DMS79 (cell line): ENCODE measurements around the gene C14orf132.

Experiments
- DNase-seq: peaks from one replicate; lab custom pipeline; 2025; lab: John Stamatoyannopoulos, UW

The C14orf132 gene

DNA sequence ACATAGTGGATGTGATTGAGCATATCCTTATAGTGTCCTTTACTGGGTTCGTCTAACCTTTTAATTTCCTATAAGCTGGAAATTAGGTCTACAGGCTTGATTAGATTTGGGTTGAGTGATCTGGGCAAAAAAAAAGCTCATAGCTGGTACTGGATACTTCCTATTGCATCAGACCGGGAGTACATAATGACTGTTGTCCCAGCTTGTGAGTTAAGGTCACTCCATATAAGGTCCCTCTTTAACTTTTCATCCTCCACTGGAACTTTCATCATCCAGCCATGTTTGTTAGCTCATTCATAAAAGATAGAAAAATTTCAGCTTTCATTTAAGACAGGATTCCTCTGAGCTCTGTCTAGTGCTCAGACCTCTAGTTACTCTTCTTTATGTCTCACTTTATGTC, 80.8 kb downstream of the C14orf132 start:
- DNase-seq: no peak

DNA sequence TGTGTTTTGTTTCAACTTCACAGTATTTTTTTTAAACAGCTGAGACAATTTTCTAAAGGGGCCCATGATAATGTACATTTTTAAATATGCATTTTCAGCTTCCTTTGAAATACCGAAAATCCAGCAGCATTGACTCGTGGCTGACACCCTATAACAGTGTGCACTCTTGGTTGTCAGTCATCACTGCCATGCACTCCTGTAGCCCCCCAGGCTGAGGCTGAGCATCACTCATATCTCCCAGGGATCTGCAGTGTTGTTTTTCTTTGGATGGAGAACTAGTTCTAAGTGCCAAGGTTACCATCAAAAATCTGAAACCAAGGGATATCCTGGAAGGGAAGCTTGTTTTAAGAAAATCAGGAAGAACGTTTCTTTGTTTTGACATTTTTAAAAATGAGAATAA, 81.2 kb downstream of the C14orf132 start:
- DNase-seq: no peak

DNA sequence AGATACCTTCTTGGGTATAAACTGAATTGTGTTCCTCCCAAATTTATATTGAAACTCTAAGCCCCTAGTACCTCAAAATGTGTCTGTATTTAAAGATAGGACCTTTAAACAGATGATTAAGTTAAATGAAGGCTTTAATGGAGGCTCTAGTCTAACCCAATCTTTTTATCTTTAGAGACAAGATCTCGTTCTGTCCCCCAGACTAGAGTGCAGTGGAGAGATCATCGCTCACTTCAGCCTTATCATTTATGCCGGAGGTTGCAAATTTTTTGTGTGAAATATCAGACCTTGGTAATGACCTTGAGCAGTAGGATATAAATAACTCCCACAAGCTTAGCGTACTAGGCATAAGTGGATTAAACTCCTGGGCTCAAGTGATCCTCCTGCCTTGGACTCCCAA, 81.8 kb downstream of the C14orf132 start:
- no peak for DNase-seq

DNA sequence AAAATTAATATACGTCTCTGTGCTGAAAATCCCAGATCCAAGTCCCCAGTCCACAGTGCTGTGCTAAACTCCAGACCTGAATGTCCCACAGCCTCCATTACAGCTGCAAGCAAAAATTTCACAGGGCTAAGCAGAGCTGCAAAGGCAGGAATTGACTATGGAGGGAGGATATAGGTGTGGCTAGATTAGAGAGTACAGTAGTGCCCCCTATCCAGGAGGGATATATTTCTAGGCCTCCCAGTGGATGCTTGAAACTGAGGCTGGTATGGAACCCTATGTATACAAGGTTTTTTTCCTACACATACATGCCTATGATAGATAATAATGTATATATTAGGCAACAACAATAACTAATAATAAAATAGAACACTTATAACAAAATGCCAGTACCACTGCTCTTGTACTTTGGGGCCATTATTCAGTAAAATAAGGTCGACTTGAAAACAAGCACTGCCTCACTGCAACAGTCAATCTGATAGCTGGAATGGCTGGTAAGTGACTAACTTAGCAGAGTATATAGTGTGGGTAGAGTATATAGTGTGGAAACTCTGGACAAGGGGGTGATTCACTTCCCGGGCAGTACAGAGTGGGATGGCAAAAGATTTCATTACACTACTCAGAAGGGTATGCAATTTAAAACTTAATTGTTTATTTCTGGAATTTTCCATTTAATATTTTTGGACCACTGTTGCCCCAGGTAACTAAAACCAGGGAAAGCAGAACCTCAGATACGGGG, 82.7 kb downstream of the C14orf132 start:
- no peak for DNase-seq

DNA sequence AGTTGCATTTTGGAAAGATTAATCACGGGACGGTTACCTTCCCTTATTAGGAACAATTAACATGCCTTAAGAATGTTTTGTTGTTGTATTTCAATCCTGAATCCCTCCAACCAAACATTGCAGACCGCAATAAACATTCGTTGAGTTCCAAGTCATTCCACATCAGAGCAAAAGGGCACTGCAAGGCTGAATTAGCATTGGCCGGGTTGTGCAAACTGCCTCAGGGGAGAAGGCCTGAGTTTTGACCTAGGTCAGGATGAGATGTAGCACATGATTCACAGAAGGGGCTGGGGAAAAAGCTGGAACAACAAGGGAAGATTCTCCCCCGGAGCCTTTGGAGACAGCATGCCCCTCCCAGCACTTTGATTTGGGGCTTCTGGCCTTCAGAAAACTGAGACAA, 83.3 kb downstream of the C14orf132 start:
- no peak for DNase-seq

DNA sequence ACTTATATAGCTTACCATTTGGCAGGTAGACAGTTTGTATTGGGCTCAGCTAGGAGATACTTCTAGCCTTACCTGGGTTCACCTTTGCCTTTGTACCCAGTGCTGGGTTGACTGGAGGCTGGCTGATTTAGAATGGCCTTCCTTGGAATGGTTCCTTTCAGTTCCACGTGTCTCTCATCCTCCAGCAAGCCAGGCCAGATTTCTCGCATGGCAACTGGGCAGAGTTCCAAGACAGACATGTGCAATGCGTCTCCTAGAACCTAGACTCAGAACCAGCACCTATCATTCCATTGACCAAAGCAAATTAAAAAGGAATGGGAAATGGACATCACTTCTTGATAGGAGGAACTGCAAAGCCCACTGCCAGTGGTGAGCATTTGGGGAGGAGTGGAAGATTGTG, 86.4 kb downstream of the C14orf132 start:
- peak; percentile 10 for DNase-seq

DNA sequence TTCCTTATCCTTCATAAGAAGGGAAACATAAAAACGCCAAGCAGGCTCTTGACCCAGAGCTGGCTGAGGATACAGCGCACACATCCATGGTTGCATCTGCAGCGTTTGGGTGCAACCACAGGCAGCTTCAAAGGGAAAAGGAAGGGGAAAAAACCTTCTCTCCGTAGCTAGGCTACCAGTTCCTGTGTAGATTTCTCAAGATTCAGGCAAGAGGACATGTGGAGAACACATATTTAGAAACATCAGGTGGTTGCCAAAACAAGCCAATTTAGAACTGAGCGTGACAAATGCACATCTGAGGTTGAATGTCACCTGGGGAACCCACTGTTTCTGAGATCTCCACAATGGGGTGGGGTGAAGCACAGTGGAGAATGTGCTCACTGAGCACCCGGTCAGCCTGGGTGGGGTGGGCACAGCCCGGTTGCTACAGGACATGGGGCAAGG, 87.2 kb downstream of the C14orf132 start:
- peak; percentile 47 for DNase-seq

DNA sequence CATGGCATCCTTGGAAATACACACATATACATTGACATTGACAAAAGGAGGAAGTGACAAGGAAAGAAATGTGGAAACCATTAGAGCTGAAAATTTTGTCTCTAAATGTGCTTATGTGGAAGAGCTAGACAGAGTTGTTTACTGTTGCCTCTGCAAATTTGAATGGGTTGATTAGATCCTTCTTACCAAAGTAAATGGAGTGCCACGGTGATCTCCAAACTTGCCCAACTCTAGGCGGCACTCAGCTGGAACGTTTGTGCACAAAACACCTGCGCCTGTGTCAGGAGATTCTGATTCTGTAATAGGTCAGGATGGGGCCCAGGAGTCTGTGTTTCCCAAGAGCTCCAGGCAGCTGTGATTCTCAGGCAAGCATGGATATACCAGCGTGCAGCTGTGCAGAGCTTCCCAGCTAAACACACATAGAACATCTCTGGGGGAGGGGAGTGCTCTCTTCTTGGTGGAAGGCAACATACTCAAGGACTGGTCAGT, 87.7 kb downstream of the C14orf132 start:
- DNase-seq: peak; percentile 92

DNA sequence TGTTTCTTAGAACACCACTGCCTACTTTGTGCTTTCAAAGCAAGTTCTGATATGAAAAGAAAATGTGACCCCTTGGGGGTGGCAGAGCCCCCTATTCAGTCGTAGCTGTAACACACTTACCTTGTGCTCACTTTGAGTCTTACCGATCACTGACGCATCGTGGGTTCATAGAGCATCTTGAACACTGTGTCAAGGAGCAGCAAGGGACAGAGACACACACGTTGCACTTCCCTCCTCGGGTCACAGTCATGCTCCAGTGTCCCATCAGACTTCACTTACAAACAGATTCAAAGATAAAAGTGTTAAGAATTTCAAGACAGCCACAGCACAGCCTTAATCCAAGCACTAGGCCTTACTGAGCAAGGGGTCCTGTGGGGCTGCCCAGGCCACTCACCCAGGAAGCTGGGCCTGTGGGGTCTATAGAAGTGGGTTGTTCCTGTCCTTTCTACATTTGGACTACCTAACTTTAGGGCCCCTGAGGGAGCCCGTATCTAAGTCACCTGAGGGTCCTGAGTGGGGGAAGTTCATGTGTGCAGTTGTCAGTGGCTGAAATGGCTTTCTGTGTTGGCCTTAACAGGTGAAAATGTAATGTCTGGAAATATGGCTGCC, 90.1 kb downstream of the C14orf132 start:
- no peak for DNase-seq

DNA sequence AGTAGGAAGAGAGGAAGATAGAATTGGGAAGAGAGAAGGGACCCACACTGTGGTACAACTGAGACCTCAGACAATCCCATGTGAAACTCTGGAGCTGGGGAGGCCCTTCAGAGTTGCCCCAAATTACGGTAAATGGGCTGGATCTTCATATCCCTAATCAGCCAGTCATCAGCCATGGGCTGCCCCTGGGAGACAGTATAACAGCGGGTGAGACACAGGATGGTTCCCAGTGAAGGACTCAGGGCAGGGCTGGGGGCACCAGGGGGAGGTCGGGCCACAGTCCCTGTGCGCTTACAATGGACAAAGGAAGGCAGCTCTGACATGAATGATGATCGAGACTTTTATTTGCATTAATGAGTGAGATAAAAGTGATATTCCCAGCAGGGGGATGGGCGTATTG, 91.2 kb downstream of the C14orf132 start:
- DNase-seq: no peak

DNA sequence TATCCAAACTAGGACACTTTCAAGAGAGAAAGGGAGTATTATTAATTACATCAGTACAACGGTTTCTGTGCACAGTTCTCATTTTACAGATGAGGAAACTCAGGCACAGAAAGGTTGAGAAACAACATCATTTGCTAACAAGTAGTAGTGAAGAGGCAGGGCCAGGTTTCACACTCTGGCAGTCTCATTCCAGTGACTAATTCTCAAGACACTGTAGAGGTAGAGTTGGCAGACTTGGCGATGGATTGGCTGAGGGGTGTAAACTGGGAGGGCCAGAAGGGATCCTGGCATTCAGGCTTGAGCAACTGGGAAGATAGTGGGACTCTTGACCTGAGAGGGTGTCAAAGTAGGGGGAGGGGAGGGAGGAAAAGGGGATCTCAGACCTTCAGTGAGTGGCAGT, 91.7 kb downstream of the C14orf132 start:
- DNase-seq: no peak

DNA sequence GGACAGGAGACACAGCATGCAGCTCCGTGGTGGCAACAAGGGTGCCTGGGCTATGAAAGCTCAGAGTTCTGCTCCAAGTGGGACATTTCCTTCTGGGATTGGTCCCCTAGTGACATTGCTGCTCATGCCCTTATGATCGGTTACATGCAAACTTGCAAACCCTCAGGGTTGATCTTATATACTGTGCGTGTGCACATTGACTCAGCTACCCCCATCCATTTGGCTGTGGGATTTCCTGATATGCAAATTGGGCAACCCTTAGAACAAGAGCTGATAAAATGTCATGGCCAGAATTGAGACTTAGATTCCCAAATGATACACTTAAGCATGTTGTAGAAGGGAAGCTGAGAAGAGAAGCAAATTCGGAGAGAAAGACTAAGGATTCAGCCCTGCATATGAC, 92.7 kb downstream of the C14orf132 start:
- no peak for DNase-seq

DNA sequence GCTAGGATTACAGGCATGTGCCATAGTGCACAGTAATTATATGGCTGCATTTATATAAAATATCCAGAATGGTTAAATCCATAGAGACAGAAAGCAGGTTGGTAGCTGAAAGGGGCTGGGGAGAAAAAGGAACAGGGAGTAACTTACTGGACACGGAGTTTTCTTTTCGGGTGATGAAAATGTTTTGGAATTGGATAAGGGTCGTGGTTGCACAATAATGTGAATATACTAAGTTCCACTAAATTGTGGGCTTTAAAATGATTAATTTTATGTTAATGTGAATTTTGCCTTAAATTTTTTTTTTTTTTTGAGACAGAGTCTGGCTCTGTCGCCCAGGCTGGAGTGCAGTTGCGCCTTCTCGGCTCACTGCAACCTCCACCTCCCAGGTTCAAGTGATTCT, 95.3 kb downstream of the C14orf132 start:
- DNase-seq: no peak

DNA sequence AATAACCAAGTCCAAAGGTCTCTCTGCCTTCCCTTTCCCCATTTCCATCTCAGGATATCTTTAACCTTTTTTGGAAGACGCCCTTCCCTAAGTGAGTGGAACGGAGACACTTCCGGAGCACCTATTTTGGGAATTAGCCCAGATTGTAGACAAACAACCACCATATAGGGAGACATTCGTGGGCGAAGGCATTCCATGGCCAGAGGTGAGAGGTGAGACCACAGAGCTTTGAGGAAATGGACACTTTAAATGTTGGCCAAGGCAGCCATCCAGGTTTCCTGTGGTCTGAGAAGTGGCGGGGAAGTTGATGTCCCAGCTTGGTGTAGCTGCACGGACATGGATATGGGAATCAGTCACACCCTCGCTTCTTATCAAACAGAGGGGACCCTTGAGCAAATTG, 96.1 kb downstream of the C14orf132 start:
- no peak for DNase-seq

DNA sequence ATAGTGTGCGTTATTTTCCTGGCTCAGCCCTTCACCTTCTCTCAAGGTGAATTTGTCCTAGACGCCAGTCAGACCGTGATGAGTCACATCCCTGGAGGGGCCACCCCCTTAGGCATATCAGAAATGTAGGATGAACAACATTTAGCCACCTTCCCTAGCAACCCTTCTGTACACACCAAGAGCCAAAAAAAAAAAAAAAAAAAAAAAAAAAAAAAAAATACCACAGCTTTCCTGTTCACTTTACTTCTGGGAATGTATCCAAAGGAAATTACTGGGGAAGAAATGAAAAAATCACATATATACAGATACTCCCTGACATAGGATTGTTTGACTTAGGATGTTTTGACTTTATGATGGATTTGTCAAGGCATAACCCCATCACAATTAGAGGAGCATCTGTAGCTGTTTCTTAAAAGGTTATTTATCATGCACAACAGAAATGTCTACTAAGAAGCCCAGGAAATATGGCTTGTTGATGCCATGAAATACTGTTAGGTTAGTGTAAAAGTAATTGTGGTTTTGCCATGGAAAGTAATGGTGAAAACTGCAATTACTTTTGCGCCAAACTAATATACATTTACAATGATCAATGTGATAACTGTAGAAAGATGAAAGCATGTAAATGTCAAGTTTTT, 97.3 kb downstream of the C14orf132 start:
- no peak for DNase-seq

DNA sequence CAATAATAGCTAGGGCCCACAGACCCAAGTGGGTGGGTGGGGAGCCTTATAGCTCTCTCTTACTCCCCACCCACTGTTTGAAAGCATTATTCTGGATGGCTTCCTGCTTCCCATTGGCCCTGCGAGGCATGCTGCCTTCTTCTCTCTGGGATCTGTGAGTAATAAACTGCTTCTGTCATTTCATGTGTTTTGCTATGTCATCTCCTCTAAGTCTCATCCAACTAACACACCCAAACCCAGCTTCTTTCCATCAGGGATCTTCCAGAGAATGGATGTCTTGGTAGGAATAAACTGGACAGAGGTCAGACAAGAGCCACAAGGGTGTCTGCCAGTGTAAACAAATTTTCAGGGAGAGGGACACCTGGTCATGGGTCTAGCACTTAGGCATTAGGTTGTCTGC, 99.1 kb downstream of the C14orf132 start:
- DNase-seq: no peak

DNA sequence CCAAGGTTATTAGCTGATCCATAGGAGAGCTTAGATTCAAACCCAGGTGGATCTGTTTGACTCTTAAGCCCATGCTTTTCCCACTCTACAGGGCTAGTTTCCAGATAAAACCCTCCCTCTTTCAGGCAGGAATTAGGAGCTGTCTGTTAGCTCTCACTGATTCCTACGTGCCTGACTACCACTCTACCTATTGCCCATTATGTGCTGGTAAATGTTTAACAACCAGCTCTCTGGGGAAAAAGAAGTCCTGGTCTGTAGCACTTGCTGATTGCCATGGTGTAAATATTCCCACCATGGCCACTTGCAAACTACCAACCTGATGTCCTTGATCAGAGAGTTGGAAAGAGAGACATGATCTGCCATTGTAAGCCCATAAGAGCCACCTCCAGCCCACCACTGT, 100.0 kb downstream of the C14orf132 start:
- DNase-seq: no peak

DNA sequence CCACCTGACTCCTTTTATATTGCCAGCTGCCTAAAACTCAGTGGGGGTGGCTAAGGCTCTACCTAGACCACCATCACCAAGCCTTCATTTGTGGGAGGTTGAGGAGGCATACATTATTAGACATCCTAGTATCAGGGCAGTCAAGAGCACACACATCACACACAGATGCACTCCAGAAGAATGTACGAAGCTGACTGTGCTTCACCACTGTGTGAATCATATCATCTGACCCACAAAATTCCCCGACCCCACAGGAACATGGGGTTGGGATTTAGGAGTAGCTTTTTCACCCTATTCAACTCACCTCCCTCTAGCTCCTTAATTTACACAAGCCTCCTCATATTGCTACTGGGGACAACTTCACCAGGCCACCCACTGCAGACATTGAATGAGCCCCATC, 100.7 kb downstream of the C14orf132 start:
- no peak for DNase-seq

DNA sequence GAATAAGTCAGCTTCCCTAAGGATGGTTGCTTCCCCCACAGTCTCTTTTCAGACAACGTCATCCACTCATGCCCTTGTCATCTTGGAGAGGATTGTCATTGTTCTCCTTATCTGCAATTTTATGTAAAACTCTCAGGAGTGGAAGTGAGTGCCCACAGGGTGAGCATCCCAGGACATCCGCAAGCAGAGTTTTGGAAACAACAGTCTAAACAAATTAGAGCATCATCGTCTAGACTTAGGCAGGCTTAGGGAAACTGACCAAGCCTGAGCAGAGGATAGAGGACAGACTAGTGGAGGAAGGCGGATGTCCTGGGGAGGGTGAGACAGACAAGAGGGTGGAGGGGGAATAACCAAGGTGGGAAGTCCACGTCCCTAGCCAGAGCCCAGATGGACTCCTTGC, 101.8 kb downstream of the C14orf132 start:
- no peak for DNase-seq
